DND-41 (cell line): Measurements from ENCODE around the gene ANKRD39.

ENCODE experiments used
- ATAC-seq: fragments of 200-7000 bp; cut with Tn5 transposase; 3 replicates; pipeline ENCODE4 v1.9.1; 2021; ENCODE audit warnings: low read depth; ENCODE audit not compliant: insufficient read depth
- DNase-seq: peaks from one replicate; pipeline ENCODE4 v3.0.0-alpha.2; 2020
- H2AFZ ChIP-seq: 2 replicates; pipeline ENCODE4 v1.6.0; 2012; ENCODE audit warnings: low read depth, low read length
- H3K27ac ChIP-seq: 2 replicates; pipeline ENCODE4 v1.5.1; 2012; ENCODE audit warnings: low read length, inconsistent platforms
- H3K27me3 ChIP-seq: fragments of 200-600 bp; sonication (generic); 2 replicates; pipeline ENCODE4 v1.6.0; 2012; ENCODE audit warnings: low read length, mild to moderate bottlenecking, inconsistent platforms; ENCODE audit not compliant: insufficient read depth, poor library complexity
- H3K36me3 ChIP-seq: 2 replicates; pipeline ENCODE4 v1.5.1; 2012; ENCODE audit warnings: low read length, inconsistent platforms; ENCODE audit not compliant: insufficient read depth
- H3K4me1 ChIP-seq: 2 replicates; pipeline ENCODE4 v1.5.1; 2012; ENCODE audit warnings: mild to moderate bottlenecking, low read length; ENCODE audit not compliant: insufficient read depth
- H3K4me2 ChIP-seq: 2 replicates; pipeline ENCODE4 v1.6.0; 2012; ENCODE audit warnings: mild to moderate bottlenecking, moderate library complexity, low read length, inconsistent platforms; ENCODE audit not compliant: insufficient read depth
- H3K4me3 ChIP-seq, 2 experiments: fragments of 200-600 bp in 1 of 2; shearing (Covaris generic) in 1 of 2; 2 replicates each; pipeline ENCODE4 v1.5.1; 2012 to 2016; ENCODE audit warnings: inconsistent platforms in 2 of 2, low read length in 2 of 2, mild to moderate bottlenecking in 2 of 2, low read depth in 1 of 2, moderate library complexity in 1 of 2
- H3K79me2 ChIP-seq: 2 replicates; pipeline ENCODE4 v1.6.0; 2012; ENCODE audit warnings: low read length, inconsistent platforms; ENCODE audit not compliant: insufficient read depth
- H3K9ac ChIP-seq: 2 replicates; pipeline ENCODE4 v1.6.0; 2012; ENCODE audit warnings: low read depth, mild to moderate bottlenecking, inconsistent platforms, low read length, moderate library complexity
- H3K9me3 ChIP-seq: 2 replicates; pipeline ENCODE4 v1.5.1; 2012; ENCODE audit warnings: low read length, moderate library complexity, mild to moderate bottlenecking, inconsistent platforms; ENCODE audit not compliant: insufficient read depth, severe bottlenecking
- H4K20me1 ChIP-seq: 2 replicates; pipeline ENCODE4 v1.6.0; 2012; ENCODE audit warnings: low read length; ENCODE audit not compliant: insufficient read depth
- EZH2 ChIP-seq: IDR thresholded peaks from 3 replicates; pipeline ENCODE4 v1.6.1; 2012; ENCODE audit warnings: borderline replicate concordance, low read depth, mild to moderate bottlenecking, moderate library complexity, low read length, inconsistent platforms; ENCODE audit not compliant: severe bottlenecking
- TF ChIP-seq, protein P1 (sequence below): IDR thresholded peaks from 2 replicates; pipeline ENCODE4 v1.5.1; 2012; ENCODE audit warnings: borderline replicate concordance, low read length, moderate library complexity, mild to moderate bottlenecking; ENCODE audit not compliant: poor library complexity, severe bottlenecking; ENCODE audit errors: extremely low read depth

Gene ANKRD39

DNA sequence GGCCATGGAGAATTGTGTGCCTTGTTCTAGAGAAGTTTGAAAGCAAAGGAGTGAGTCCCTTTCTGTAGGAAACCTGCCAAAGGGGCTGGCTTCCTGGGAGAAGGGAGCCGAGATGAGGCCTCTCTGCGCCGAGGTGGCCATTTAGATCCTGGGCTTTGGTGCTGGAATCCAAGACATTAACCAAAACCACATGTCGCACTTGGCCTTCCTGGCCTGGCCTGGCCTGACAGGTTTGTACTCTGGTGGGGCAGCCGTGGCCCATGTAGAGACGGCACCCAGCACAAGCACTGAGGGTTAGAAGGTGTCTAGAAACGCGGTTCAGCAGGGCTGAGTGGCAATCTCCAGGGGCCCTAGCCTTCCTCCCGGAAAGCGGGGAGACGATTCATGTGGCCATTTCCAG is 34.6 kb downstream of the ANKRD39 start:
- no peak overlapping the region for H3K4me3 ChIP-seq
- no peak overlapping the region for H3K27ac ChIP-seq
- H3K79me2 ChIP-seq, result peaks cover 69% of the 10 kb centered on the region
- H3K4me2 ChIP-seq, result no peak overlapping the region
- no peak overlapping the region for H3K9ac ChIP-seq
- peaks cover 77% of the 10 kb centered on the region for H4K20me1 ChIP-seq
- no peaks in the 10 kb centered on the region for H3K27me3 ChIP-seq
- ATAC-seq, result no peak
- TF ChIP-seq EZH2, result no peak
- TF ChIP-seq, protein P1, sequence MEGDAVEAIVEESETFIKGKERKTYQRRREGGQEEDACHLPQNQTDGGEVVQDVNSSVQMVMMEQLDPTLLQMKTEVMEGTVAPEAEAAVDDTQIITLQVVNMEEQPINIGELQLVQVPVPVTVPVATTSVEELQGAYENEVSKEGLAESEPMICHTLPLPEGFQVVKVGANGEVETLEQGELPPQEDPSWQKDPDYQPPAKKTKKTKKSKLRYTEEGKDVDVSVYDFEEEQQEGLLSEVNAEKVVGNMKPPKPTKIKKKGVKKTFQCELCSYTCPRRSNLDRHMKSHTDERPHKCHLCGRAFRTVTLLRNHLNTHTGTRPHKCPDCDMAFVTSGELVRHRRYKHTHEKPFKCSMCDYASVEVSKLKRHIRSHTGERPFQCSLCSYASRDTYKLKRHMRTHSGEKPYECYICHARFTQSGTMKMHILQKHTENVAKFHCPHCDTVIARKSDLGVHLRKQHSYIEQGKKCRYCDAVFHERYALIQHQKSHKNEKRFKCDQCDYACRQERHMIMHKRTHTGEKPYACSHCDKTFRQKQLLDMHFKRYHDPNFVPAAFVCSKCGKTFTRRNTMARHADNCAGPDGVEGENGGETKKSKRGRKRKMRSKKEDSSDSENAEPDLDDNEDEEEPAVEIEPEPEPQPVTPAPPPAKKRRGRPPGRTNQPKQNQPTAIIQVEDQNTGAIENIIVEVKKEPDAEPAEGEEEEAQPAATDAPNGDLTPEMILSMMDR, result no peak
- H3K9me3 ChIP-seq, result no peaks in the 10 kb centered on the region
- peaks cover 86% of the 10 kb centered on the region for H3K36me3 ChIP-seq
- peaks cover 29% of the 10 kb centered on the region for H3K4me1 ChIP-seq
- no peak overlapping the region for H2AFZ ChIP-seq
- DNase-seq, result no peak

DNA sequence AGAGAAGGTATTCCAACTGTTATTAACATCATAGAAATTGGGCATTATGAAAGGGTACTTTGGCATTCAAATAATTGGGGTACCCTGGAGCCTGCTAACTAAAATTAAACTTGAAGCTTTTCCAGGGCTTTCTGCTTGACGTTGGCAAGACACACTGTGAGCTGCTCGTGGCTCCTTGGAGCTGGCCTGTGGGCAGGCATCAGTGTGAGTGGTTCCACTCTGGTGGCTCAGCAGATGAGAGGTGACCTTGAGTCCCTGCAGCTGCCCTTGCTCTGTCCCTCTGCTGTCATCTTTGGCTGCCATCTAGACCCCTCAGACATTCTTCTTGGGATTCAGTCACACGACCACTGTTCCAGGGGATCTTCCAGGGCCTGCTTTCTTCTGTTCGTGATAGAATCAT is 35.0 kb downstream of the ANKRD39 start:
- H3K79me2 ChIP-seq, result peaks cover 73% of the 10 kb centered on the region
- no peaks in the 10 kb centered on the region for H3K27me3 ChIP-seq
- H4K20me1 ChIP-seq, result peaks cover 78% of the 10 kb centered on the region
- ATAC-seq (no peak), DNase-seq (no peak)
- TF ChIP-seq, protein P1, result no peak
- no peak for TF ChIP-seq EZH2
- H3K4me1 ChIP-seq, result peaks cover 33% of the 10 kb centered on the region
- H3K4me3 ChIP-seq, result no peak overlapping the region
- H3K27ac ChIP-seq, result no peak overlapping the region
- H3K36me3 ChIP-seq, result peaks cover 82% of the 10 kb centered on the region
- H3K9ac ChIP-seq, result no peak overlapping the region
- no peak overlapping the region for H3K4me2 ChIP-seq
- H3K9me3 ChIP-seq, result no peaks in the 10 kb centered on the region
- H2AFZ ChIP-seq, result no peak overlapping the region

DNA sequence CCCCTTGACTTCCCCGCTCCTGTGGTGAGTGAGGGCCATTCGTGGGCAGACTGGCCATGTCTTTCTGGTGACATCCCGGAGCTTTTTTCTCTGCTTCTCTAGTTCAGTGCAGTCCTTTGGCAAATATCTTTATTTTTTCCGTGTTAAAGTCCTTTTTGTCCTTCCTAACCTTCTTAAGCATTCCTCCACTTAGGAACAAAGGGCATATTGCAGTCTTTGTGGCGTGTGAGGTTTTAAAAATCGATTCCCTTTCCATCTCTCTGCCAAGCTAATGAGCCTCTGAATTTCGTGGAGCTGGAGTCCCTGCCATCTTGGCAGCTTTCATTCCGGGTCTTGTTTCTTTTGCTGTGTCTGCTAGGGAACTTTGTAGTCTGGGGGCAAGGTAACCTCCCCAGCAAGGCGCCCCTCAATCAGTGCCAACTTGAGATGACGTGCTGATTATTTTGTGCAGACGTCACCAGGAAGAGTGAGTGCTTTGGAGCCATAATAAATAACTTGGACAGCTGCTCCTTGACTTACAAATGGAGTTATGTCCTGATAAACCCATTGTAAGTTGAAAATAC is 36.6 kb downstream of the ANKRD39 start:
- no peak for DNase-seq
- H4K20me1 ChIP-seq, result peaks cover 77% of the 10 kb centered on the region
- peak overlapping the region; percentile 100; the same call in 1 of the 2 replicates for H3K4me2 ChIP-seq
- ATAC-seq, result no peak
- H3K27ac ChIP-seq, result no peak overlapping the region
- no peaks in the 10 kb centered on the region for H3K9me3 ChIP-seq
- H3K4me1 ChIP-seq, result peaks cover 42% of the 10 kb centered on the region
- no peak overlapping the region for H3K9ac ChIP-seq
- H3K36me3 ChIP-seq, result peaks cover 74% of the 10 kb centered on the region
- peaks cover 85% of the 10 kb centered on the region for H3K79me2 ChIP-seq
- no peaks in the 10 kb centered on the region for H3K27me3 ChIP-seq
- no peak overlapping the region for H3K4me3 ChIP-seq
- no peak overlapping the region for H2AFZ ChIP-seq
- TF ChIP-seq, protein P1, result no peak
- no peak for TF ChIP-seq EZH2
